ENCODE results near the gene NME2. TPM values are rescaled to one million over a fixed set of nuclear protein-coding genes. Genes with fewer than 3 reads are reported as not detected.

The NME2 gene
- total RNA-seq, 1 donor from 2014 or later: 468 TPM

- no peaks in the 10 kb centered on the region for H3K27me3 ChIP-seq
- H3K27ac ChIP-seq: no peak overlapping the region
- no peak overlapping the region for H3K4me3 ChIP-seq
- no peaks in the 10 kb centered on the region for H3K9me3 ChIP-seq
- intact Hi-C loops (cut with DNase I): no loop called here
- TF ChIP-seq CTCF (IDR thresholded peaks at IDR 0.05) (no peak), POLR2A (IDR thresholded peaks at IDR 0.05) (no peak), POLR2AphosphoS5 (IDR thresholded peaks at IDR 0.05; ENCODE audit: insufficient read depth in 1 of 2, low read depth in 1 of 2) (no peak)
- H3K4me1 ChIP-seq: no peaks in the 10 kb centered on the region
- H3K36me3 ChIP-seq: peaks cover 7 to 69% of the 10 kb centered on the region in 2 donors
- DNase-seq (ENCODE audit: extremely low spot score in 2 of 2): no peak
These were observed 31.5 kb downstream of the NME2 start for GRCh38 chr17:51197754-51198153.

- Histone ChIP-seq H3K27me3 (no peaks in the 10 kb centered on the region), H3K9me3 (no peaks in the 10 kb centered on the region), H3K4me3 (no peak overlapping the region), H3K4me1 (no peaks in the 10 kb centered on the region), H3K36me3 (peaks cover 8 to 78% of the 10 kb centered on the region in 2 donors), H3K27ac (no peak overlapping the region)
- intact Hi-C loops (cut with DNase I): no loop called here
- TF ChIP-seq CTCF (IDR thresholded peaks at IDR 0.05) (no peak), POLR2AphosphoS5 (IDR thresholded peaks at IDR 0.05; ENCODE audit: insufficient read depth in 1 of 2, low read depth in 1 of 2) (no peak), POLR2A (IDR thresholded peaks at IDR 0.05) (no peak)
- DNase-seq (ENCODE audit: extremely low spot score in 2 of 2): no peak
These were observed 34.1 kb downstream of the NME2 start for GRCh38 chr17:51200295-51200694.

GRCh38 chr17:51200846-51201245 lies 34.6 kb downstream of the NME2 start:
- Histone ChIP-seq H3K27me3 (no peaks in the 10 kb centered on the region), H3K4me1 (no peaks in the 10 kb centered on the region), H3K4me3 (no peak overlapping the region), H3K36me3 (peaks cover 8 to 78% of the 10 kb centered on the region in 2 donors), H3K27ac (no peak overlapping the region), H3K9me3 (no peaks in the 10 kb centered on the region)
- DNase-seq (ENCODE audit: extremely low spot score in 2 of 2): no peak
- intact Hi-C loops (cut with DNase I): no loop called here
- TF ChIP-seq POLR2A (IDR thresholded peaks at IDR 0.05) (no peak), CTCF (IDR thresholded peaks at IDR 0.05) (no peak), POLR2AphosphoS5 (IDR thresholded peaks at IDR 0.05; ENCODE audit: insufficient read depth in 1 of 2, low read depth in 1 of 2) (no peak)

GRCh38 chr17:51203838-51204237 lies 37.6 kb downstream of the NME2 start:
- H3K9me3 ChIP-seq: no peaks in the 10 kb centered on the region
- no peaks in the 10 kb centered on the region for H3K4me1 ChIP-seq
- H3K36me3 ChIP-seq: peaks cover 8 to 89% of the 10 kb centered on the region in 2 donors
- H3K27ac ChIP-seq: no peak overlapping the region
- TF ChIP-seq CTCF (IDR thresholded peaks at IDR 0.05) (no peak), POLR2A (IDR thresholded peaks at IDR 0.05) (no peak), POLR2AphosphoS5 (IDR thresholded peaks at IDR 0.05; ENCODE audit: insufficient read depth in 1 of 2, low read depth in 1 of 2) (no peak)
- intact Hi-C loops (cut with DNase I): no loop called here
- no peak overlapping the region for H3K4me3 ChIP-seq
- H3K27me3 ChIP-seq: no peaks in the 10 kb centered on the region
- no peak for DNase-seq (ENCODE audit: extremely low spot score in 2 of 2)

GRCh38 chr17:51214920-51215319 lies 48.7 kb downstream of the NME2 start:
- no peaks in the 10 kb centered on the region for H3K9me3 ChIP-seq
- intact Hi-C loops (cut with DNase I): no loop called here
- TF ChIP-seq CTCF (IDR thresholded peaks at IDR 0.05) (no peak), POLR2A (IDR thresholded peaks at IDR 0.05) (no peak), POLR2AphosphoS5 (IDR thresholded peaks at IDR 0.05; ENCODE audit: insufficient read depth in 1 of 2, low read depth in 1 of 2) (no peak)
- H3K4me1 ChIP-seq: no peaks in the 10 kb centered on the region
- H3K4me3 ChIP-seq: no peak overlapping the region
- no peak for DNase-seq (ENCODE audit: extremely low spot score in 2 of 2)
- H3K36me3 ChIP-seq: peaks cover 0 to 54% of the 10 kb centered on the region in 2 donors
- H3K27me3 ChIP-seq: no peaks in the 10 kb centered on the region
- H3K27ac ChIP-seq: no peak overlapping the region
